Fibroblast of mammary gland (primary cell): ENCODE measurements around the gene TRIM14.
"Not testable (repeated sequence)": the region's sequence is repeated elsewhere in the genome, so short reads cannot be mapped to it uniquely, and the experiment has no call there.

Source experiments
- DNase-seq: peaks from one replicate; pipeline ENCODE4 v3.0.0-alpha.2; 2010; ENCODE audit warnings: low read depth
- H3K4me3 ChIP-seq: 2 replicates; pipeline ENCODE4 v1.5.1; 2011; ENCODE audit warnings: low read depth, mild to moderate bottlenecking, low read length, moderate library complexity; ENCODE audit not compliant: control insufficient read depth
- CTCF ChIP-seq: conservative IDR thresholded peaks from 2 replicates; pipeline ENCODE4 v1.5.1; 2011; ENCODE audit warnings: low read depth, low read length, inconsistent platforms; ENCODE audit not compliant: control insufficient read depth, insufficient read depth

The TRIM14 gene

GRCh38 chr9:98080326-98080725 lies 38.7 kb downstream of the TRIM14 start:
- no peak for DNase-seq
- no peak for TF ChIP-seq CTCF
- no peak overlapping the region for H3K4me3 ChIP-seq

GRCh38 chr9:98078895-98079294 lies 40.1 kb downstream of the TRIM14 start:
- DNase-seq, result no peak
- no peak for TF ChIP-seq CTCF
- H3K4me3 ChIP-seq, result no peak overlapping the region

- DNase-seq, H3K4me3 ChIP-seq: not testable (repeated sequence)
These were observed 42.5 kb downstream of the TRIM14 start for GRCh38 chr9:98076514-98076890.

GRCh38 chr9:98075332-98075805 lies 43.7 kb downstream of the TRIM14 start:
- peak; percentile 95 for DNase-seq
- H3K4me3 ChIP-seq, result no peak overlapping the region
- no peak for TF ChIP-seq CTCF

- peak; percentile 62 for DNase-seq
These were observed 44.7 kb downstream of the TRIM14 start for GRCh38 chr9:98074115-98074990.

GRCh38 chr9:98071737-98072136 lies 47.3 kb downstream of the TRIM14 start:
- no peak overlapping the region for H3K4me3 ChIP-seq
- DNase-seq, result no peak
- no peak for TF ChIP-seq CTCF

More at GRCh38 chr9:98074115-98074990, 44.7 kb downstream of the TRIM14 start:
- H3K4me3 ChIP-seq, result no peak overlapping the region
- TF ChIP-seq CTCF, result peak; percentile 96

- DNase-seq, result no peak
- H3K4me3 ChIP-seq, result no peak overlapping the region
- no peak for TF ChIP-seq CTCF
These were observed 48.3 kb downstream of the TRIM14 start for GRCh38 chr9:98070704-98071103.
